ENCODE data around the gene NTRK2.
A peak's percentile ranks its signal among the peaks of the same experiment; 100 is the strongest.

DNA sequence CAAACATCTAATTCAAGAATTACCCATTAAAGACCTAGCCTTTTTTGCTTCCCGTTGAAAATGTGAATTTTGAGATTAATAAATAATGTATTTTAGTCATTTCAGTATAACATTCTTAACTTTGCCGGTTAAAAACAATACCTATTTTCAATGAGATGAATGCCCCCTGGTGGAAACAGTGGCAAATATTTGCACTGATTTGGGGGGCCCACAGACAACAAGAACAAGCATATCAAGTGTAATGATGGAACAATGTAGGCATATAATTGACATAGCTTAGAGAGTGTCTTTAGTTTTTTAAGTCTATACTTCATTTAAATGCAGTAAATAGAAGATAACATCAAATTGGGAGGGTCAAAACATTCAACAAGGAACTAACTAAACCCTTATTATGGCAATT is 111.9 kb downstream of the NTRK2 start:
- TF ChIP-seq, protein P1, sequence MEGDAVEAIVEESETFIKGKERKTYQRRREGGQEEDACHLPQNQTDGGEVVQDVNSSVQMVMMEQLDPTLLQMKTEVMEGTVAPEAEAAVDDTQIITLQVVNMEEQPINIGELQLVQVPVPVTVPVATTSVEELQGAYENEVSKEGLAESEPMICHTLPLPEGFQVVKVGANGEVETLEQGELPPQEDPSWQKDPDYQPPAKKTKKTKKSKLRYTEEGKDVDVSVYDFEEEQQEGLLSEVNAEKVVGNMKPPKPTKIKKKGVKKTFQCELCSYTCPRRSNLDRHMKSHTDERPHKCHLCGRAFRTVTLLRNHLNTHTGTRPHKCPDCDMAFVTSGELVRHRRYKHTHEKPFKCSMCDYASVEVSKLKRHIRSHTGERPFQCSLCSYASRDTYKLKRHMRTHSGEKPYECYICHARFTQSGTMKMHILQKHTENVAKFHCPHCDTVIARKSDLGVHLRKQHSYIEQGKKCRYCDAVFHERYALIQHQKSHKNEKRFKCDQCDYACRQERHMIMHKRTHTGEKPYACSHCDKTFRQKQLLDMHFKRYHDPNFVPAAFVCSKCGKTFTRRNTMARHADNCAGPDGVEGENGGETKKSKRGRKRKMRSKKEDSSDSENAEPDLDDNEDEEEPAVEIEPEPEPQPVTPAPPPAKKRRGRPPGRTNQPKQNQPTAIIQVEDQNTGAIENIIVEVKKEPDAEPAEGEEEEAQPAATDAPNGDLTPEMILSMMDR (IDR thresholded peaks at IDR 0.05), result peak in 5 of 6 experiments; percentile 15 to 47 (median 44)
- no peak for TF ChIP-seq POLR2A (IDR thresholded peaks at IDR 0.05)
